Keratinocyte (primary cell): Measurements from ENCODE around the gene ZNF160.

Experiments used
- CTCF ChIP-seq, 3 experiments: IDR thresholded peaks in 1 of 3; conservative IDR thresholded peaks in 1 of 3; optimal IDR thresholded peaks in 1 of 3; 2 replicates in 2 of 3; 3 replicates in 1 of 3; pipeline versions ENCODE3 to v1.5.1; 2011; ENCODE audit warnings: low read length in 3 of 3, mild to moderate bottlenecking in 3 of 3, moderate library complexity in 2 of 3, control low read depth in 1 of 3, inconsistent platforms in 1 of 3; ENCODE audit not compliant: insufficient read depth in 2 of 3; ENCODE audit errors: extremely low read depth in 1 of 3
- EZH2 ChIP-seq: IDR thresholded peaks from one replicate; pipeline ENCODE4 v1.6.1; 2012; ENCODE audit warnings: inconsistent platforms, mild to moderate bottlenecking, low read length, moderate library complexity

GRCh38 chr19:53082929-53083328, 20.3 kb downstream of the ZNF160 start:
- TF ChIP-seq CTCF (optimal IDR thresholded peaks at IDR 0.05 in 1 of 3, IDR thresholded peaks at IDR 0.05 in 1 of 3, conservative IDR thresholded peaks at IDR 0.05 in 1 of 3; ENCODE audit: extremely low read depth in 1 of 3, insufficient read depth in 2 of 3, low read length in 3 of 3) (no peak), EZH2 (no peak)
